Measurements from ENCODE around the gene MREG. TPM values are rescaled to one million over a fixed set of nuclear protein-coding genes. Genes with fewer than 3 reads are reported as not detected.

Gene MREG
- total RNA-seq, 1 donor from 2014 or later: 1.8 TPM

GRCh38 chr2:216021768-216022565, 8.6 kb upstream of the MREG start:
- H3K27ac Mint-ChIP-seq (ENCODE audit: unreplicated experiment): no peak overlapping the region
- no peaks in the 10 kb centered on the region for H3K4me1 Mint-ChIP-seq (ENCODE audit: low read depth)
- no peak overlapping the region for H3K4me3 Mint-ChIP-seq (ENCODE audit: unreplicated experiment)
- H3K9me3 Mint-ChIP-seq (ENCODE audit: low read depth): no peaks in the 10 kb centered on the region
- H3K27me3 Mint-ChIP-seq (ENCODE audit: low read depth): no peaks in the 10 kb centered on the region
- no peaks in the 10 kb centered on the region for H3K36me3 Mint-ChIP-seq (ENCODE audit: low read depth)
- TF ChIP-seq CTCF (IDR thresholded peaks at IDR 0.05): no peak
- DNase-seq (ENCODE audit: low spot score): no peak

- Mint-ChIP-seq H3K27ac (ENCODE audit: unreplicated experiment) (no peak overlapping the region), H3K4me3 (ENCODE audit: unreplicated experiment) (no peak overlapping the region), H3K4me1 (ENCODE audit: low read depth) (peaks cover 3% of the 10 kb centered on the region), H3K9me3 (ENCODE audit: low read depth) (no peaks in the 10 kb centered on the region), H3K36me3 (ENCODE audit: low read depth) (no peaks in the 10 kb centered on the region), H3K27me3 (ENCODE audit: low read depth) (no peaks in the 10 kb centered on the region)
- no peak for TF ChIP-seq CTCF (IDR thresholded peaks at IDR 0.05)
- no peak for DNase-seq (ENCODE audit: low spot score)
These were observed 5.4 kb upstream of the MREG start for GRCh38 chr2:216018709-216019108.

GRCh38 chr2:216017365-216017764, 4.0 kb upstream of the MREG start:
- no peak overlapping the region for H3K27ac Mint-ChIP-seq (ENCODE audit: unreplicated experiment)
- no peaks in the 10 kb centered on the region for H3K27me3 Mint-ChIP-seq (ENCODE audit: low read depth)
- no peak for DNase-seq (ENCODE audit: low spot score)
- peaks cover 9% of the 10 kb centered on the region for H3K4me1 Mint-ChIP-seq (ENCODE audit: low read depth)
- no peak for TF ChIP-seq CTCF (IDR thresholded peaks at IDR 0.05)
- no peak overlapping the region for H3K4me3 Mint-ChIP-seq (ENCODE audit: unreplicated experiment)
- no peaks in the 10 kb centered on the region for H3K9me3 Mint-ChIP-seq (ENCODE audit: low read depth)
- H3K36me3 Mint-ChIP-seq (ENCODE audit: low read depth): no peaks in the 10 kb centered on the region

GRCh38 chr2:216016581-216016980, 3.2 kb upstream of the MREG start:
- Mint-ChIP-seq H3K36me3 (ENCODE audit: low read depth) (no peaks in the 10 kb centered on the region), H3K27ac (ENCODE audit: unreplicated experiment) (no peak overlapping the region), H3K4me1 (ENCODE audit: low read depth) (peaks cover 13% of the 10 kb centered on the region), H3K27me3 (ENCODE audit: low read depth) (no peaks in the 10 kb centered on the region), H3K9me3 (ENCODE audit: low read depth) (no peaks in the 10 kb centered on the region), H3K4me3 (ENCODE audit: unreplicated experiment) (no peak overlapping the region)
- no peak for DNase-seq (ENCODE audit: low spot score)
- no peak for TF ChIP-seq CTCF (IDR thresholded peaks at IDR 0.05)

GRCh38 chr2:216015722-216016464, 2.5 kb upstream of the MREG start:
- no peak overlapping the region for H3K27ac Mint-ChIP-seq (ENCODE audit: unreplicated experiment)
- H3K9me3 Mint-ChIP-seq (ENCODE audit: low read depth): no peaks in the 10 kb centered on the region
- no peak for TF ChIP-seq CTCF (IDR thresholded peaks at IDR 0.05)
- H3K4me3 Mint-ChIP-seq (ENCODE audit: unreplicated experiment): no peak overlapping the region
- H3K4me1 Mint-ChIP-seq (ENCODE audit: low read depth): peaks cover 13% of the 10 kb centered on the region
- no peaks in the 10 kb centered on the region for H3K27me3 Mint-ChIP-seq (ENCODE audit: low read depth)
- no peaks in the 10 kb centered on the region for H3K36me3 Mint-ChIP-seq (ENCODE audit: low read depth)
- DNase-seq (ENCODE audit: low spot score): no peak
